HG03457 (cell line): Measurements from ENCODE around the gene MAP1B.
A peak's percentile ranks its signal among the peaks of the same experiment; 100 is the strongest.
"Not testable (repeated sequence)": the region's sequence is repeated elsewhere in the genome, so short reads cannot be mapped to it uniquely, and the experiment has no call there.

Source experiments
- ATAC-seq: cut with Tn5 transposase; IDR thresholded peaks from one replicate; pipeline ENCODE4 v1.9.1; 2021; ENCODE audit warnings: moderate number of reproducible peaks; ENCODE audit not compliant: unreplicated experiment

Gene MAP1B

GRCh38 chr5:72159501-72159911 is 52.2 kb downstream of the MAP1B start:
- ATAC-seq = no peak

GRCh38 chr5:72160329-72160728 is 53.1 kb downstream of the MAP1B start:
- no peak for ATAC-seq

GRCh38 chr5:72160959-72161358 is 53.7 kb downstream of the MAP1B start:
- ATAC-seq = no peak

GRCh38 chr5:72161951-72162350 is 54.7 kb downstream of the MAP1B start:
- no peak for ATAC-seq

GRCh38 chr5:72163349-72163983 is 56.2 kb downstream of the MAP1B start:
- ATAC-seq = no peak

GRCh38 chr5:72166070-72166979 is 59.0 kb downstream of the MAP1B start:
- no peak for ATAC-seq

GRCh38 chr5:72167257-72167656 is 60.0 kb downstream of the MAP1B start:
- ATAC-seq = no peak

GRCh38 chr5:72167804-72168203 is 60.5 kb downstream of the MAP1B start:
- ATAC-seq = no peak

GRCh38 chr5:72170101-72170500 is 62.8 kb downstream of the MAP1B start:
- ATAC-seq = no peak

GRCh38 chr5:72171181-72171580 is 63.9 kb downstream of the MAP1B start:
- not testable (repeated sequence) for ATAC-seq

- ATAC-seq = no peak
These were observed 64.4 kb downstream of the MAP1B start for GRCh38 chr5:72171667-72172066.

GRCh38 chr5:72172786-72173185 is 65.5 kb downstream of the MAP1B start:
- ATAC-seq = no peak

GRCh38 chr5:72177538-72177937 is 70.3 kb downstream of the MAP1B start:
- ATAC-seq = peak; percentile 70

GRCh38 chr5:72179028-72179815 is 71.9 kb downstream of the MAP1B start:
- no peak for ATAC-seq

GRCh38 chr5:72179816-72180440 is 72.7 kb downstream of the MAP1B start:
- ATAC-seq = no peak

GRCh38 chr5:72180925-72181324 is 73.7 kb downstream of the MAP1B start:
- no peak for ATAC-seq

- ATAC-seq = no peak
These were observed 75.4 kb downstream of the MAP1B start for GRCh38 chr5:72182686-72183085.

GRCh38 chr5:72183101-72183520 is 75.8 kb downstream of the MAP1B start:
- ATAC-seq = no peak

GRCh38 chr5:72184408-72184807 is 77.1 kb downstream of the MAP1B start:
- ATAC-seq = no peak

GRCh38 chr5:72185496-72186329 is 78.4 kb downstream of the MAP1B start:
- no peak for ATAC-seq
